H9 (cell line): ENCODE data around the gene IGF2. TPM values are rescaled to one million over a fixed set of nuclear protein-coding genes. Genes with fewer than 3 reads are reported as not detected.

Experiments
- DNase-seq: peaks from one replicate; pipeline ENCODE4 v3.0.0-alpha.2; 2017
- H2AFZ ChIP-seq: one replicate; pipeline ENCODE4 v1.6.1; 2013; ENCODE audit warnings: mild to moderate bottlenecking, low read length, control low read depth, moderate library complexity
- H2AK5ac ChIP-seq: 2 replicates; pipeline ENCODE4 v1.6.1; 2013; ENCODE audit warnings: low read length, control low read depth, mixed read lengths; ENCODE audit not compliant: insufficient read length
- H2BK120ac ChIP-seq: one replicate; pipeline ENCODE4 v1.6.1; 2013; ENCODE audit warnings: low read depth, mild to moderate bottlenecking, low read length, control low read depth, inconsistent platforms; ENCODE audit not compliant: poor library complexity, severe bottlenecking
- H2BK12ac ChIP-seq: 2 replicates; pipeline ENCODE4 v1.6.1; 2013; ENCODE audit warnings: low read length, control low read depth, mixed read lengths, low read depth; ENCODE audit not compliant: insufficient read length
- H2BK15ac ChIP-seq: 2 replicates; pipeline ENCODE4 v1.6.1; 2013; ENCODE audit warnings: low read depth, low read length, control low read depth
- H2BK20ac ChIP-seq: one replicate; pipeline ENCODE4 v1.6.1; 2013; ENCODE audit warnings: low read depth, mild to moderate bottlenecking, low read length, control low read depth, inconsistent platforms; ENCODE audit not compliant: poor library complexity, severe bottlenecking
- H2BK5ac ChIP-seq: 2 replicates; pipeline ENCODE4 v1.6.1; 2013; ENCODE audit warnings: low read length, control low read depth, mixed read lengths; ENCODE audit not compliant: insufficient read length
- H3K14ac ChIP-seq: 2 replicates; pipeline ENCODE4 v1.6.1; 2013; ENCODE audit warnings: low read length, control low read depth; ENCODE audit not compliant: insufficient read depth
- H3K18ac ChIP-seq: 2 replicates; pipeline ENCODE4 v1.6.1; 2013; ENCODE audit warnings: low read depth, mild to moderate bottlenecking, mixed read lengths, low read length, control low read depth; ENCODE audit not compliant: insufficient read length
- H3K23ac ChIP-seq: 2 replicates; pipeline ENCODE4 v1.6.1; 2013; ENCODE audit warnings: low read length, control low read depth, mixed read lengths, low read depth; ENCODE audit not compliant: insufficient read length
- H3K23me2 ChIP-seq: 2 replicates; pipeline ENCODE4 v1.6.1; 2013; ENCODE audit warnings: low read depth, mild to moderate bottlenecking, mixed read lengths, low read length, control low read depth; ENCODE audit not compliant: insufficient read length, poor library complexity, severe bottlenecking
- H3K27ac ChIP-seq: 2 replicates; pipeline ENCODE4 v1.5.1; 2013; ENCODE audit warnings: low read length, control low read depth, mixed read lengths, low read depth; ENCODE audit not compliant: insufficient read length
- H3K27me3 ChIP-seq: 2 replicates; pipeline ENCODE4 v1.6.1; 2013; ENCODE audit warnings: low read length, control low read depth, inconsistent platforms; ENCODE audit not compliant: insufficient read depth
- H3K4ac ChIP-seq: 2 replicates; pipeline ENCODE4 v1.6.1; 2013; ENCODE audit warnings: low read depth, mild to moderate bottlenecking, control low read depth, inconsistent platforms, low read length, moderate library complexity
- H3K4me1 ChIP-seq: 2 replicates; pipeline ENCODE4 v1.6.1; 2013; ENCODE audit warnings: low read length, control low read depth, inconsistent platforms; ENCODE audit not compliant: insufficient read depth
- H3K4me2 ChIP-seq: 2 replicates; pipeline ENCODE4 v1.6.1; 2013; ENCODE audit warnings: low read length, control low read depth, mixed read lengths; ENCODE audit not compliant: insufficient read length, insufficient read depth
- H3K56ac ChIP-seq: 2 replicates; pipeline ENCODE4 v1.6.1; 2013; ENCODE audit warnings: low read depth, mild to moderate bottlenecking, mixed read lengths, low read length, control low read depth; ENCODE audit not compliant: insufficient read length
- H3K79me1 ChIP-seq: 2 replicates; pipeline ENCODE4 v1.6.1; 2013; ENCODE audit warnings: low read depth, mild to moderate bottlenecking, moderate library complexity, low read length, control low read depth, inconsistent platforms; ENCODE audit not compliant: insufficient read depth, poor library complexity, severe bottlenecking
- H3K79me2 ChIP-seq: 2 replicates; pipeline ENCODE4 v1.6.1; 2013; ENCODE audit warnings: low read length, control low read depth, inconsistent platforms; ENCODE audit not compliant: insufficient read depth
- H3K9ac ChIP-seq: 2 replicates; pipeline ENCODE4 v1.6.1; 2013; ENCODE audit warnings: low read length, control low read depth, mixed read lengths; ENCODE audit not compliant: insufficient read length; ENCODE audit errors: extremely low read depth
- H3K9me3 ChIP-seq: one replicate; pipeline ENCODE4 v1.6.1; 2013; ENCODE audit warnings: low read depth, low read length, inconsistent platforms; ENCODE audit not compliant: control insufficient read depth
- H3T11ph ChIP-seq: one replicate; pipeline ENCODE4 v1.6.1; 2013; ENCODE audit warnings: mild to moderate bottlenecking, low read length, control low read depth, inconsistent platforms
- H4K20me1 ChIP-seq: one replicate; pipeline ENCODE4 v1.6.1; 2013; ENCODE audit not compliant: control insufficient read depth, insufficient read length, insufficient read depth
- H4K5ac ChIP-seq: 2 replicates; pipeline ENCODE4 v1.6.1; 2013; ENCODE audit warnings: low read depth, mild to moderate bottlenecking, mixed read lengths, low read length, control low read depth; ENCODE audit not compliant: insufficient read length
- H4K8ac ChIP-seq: replicated peaks from 2 replicates; pipeline ENCODE4 v1.6.1; 2013; ENCODE audit warnings: low read length, control low read depth, mixed read lengths, low read depth; ENCODE audit not compliant: insufficient read length
- H4K91ac ChIP-seq: 2 replicates; pipeline ENCODE4 v1.6.1; 2013; ENCODE audit warnings: low read depth, mild to moderate bottlenecking, moderate library complexity, mixed read lengths, low read length, control low read depth; ENCODE audit not compliant: insufficient read length
- H3K27ac Mint-ChIP-seq, 3 experiments: 2 replicates in 2 of 3; 3 replicates in 1 of 3; pipeline ENCODE4 v1.8.0; 2020 to 2021; ENCODE audit warnings: mixed read lengths in 3 of 3, mild to moderate bottlenecking in 1 of 3, moderate library complexity in 1 of 3
- H3K27me3 Mint-ChIP-seq: 2 replicates; pipeline ENCODE4 v1.8.0; 2021; ENCODE audit warnings: low read depth, mild to moderate bottlenecking, moderate library complexity, mixed read lengths
- H3K36me3 Mint-ChIP-seq, 3 experiments: 2 replicates in 2 of 3; 3 replicates in 1 of 3; pipeline ENCODE4 v1.8.0; 2020 to 2021; ENCODE audit warnings: low read depth in 3 of 3, mixed read lengths in 3 of 3; ENCODE audit not compliant: insufficient read depth in 1 of 3
- H3K4me1 Mint-ChIP-seq, 2 experiments: 2 replicates each; pipeline ENCODE4 v1.8.0; 2020; ENCODE audit warnings: mixed read lengths in 2 of 2
- H3K4me3 Mint-ChIP-seq, 2 experiments: 2 replicates in 1 of 2; 3 replicates in 1 of 2; pipeline ENCODE4 v1.8.0; 2020 to 2021; ENCODE audit warnings: mild to moderate bottlenecking in 2 of 2, mixed read lengths in 2 of 2, moderate library complexity in 1 of 2
- H3K9me3 Mint-ChIP-seq, 2 experiments: 2 replicates in 1 of 2; 3 replicates in 1 of 2; pipeline ENCODE4 v1.8.0; 2020; ENCODE audit warnings: mild to moderate bottlenecking in 2 of 2, mixed read lengths in 2 of 2, moderate library complexity in 1 of 2
- WGBS: extraction: QIAGEN DNeasy Blood & Tissue Kit; methylation state at CpG from one replicate; pipeline ENCODE4 v1.1.7; 2013; ENCODE audit warnings: missing lambda C conversion rate, low lambda C conversion rate, mixed read lengths; ENCODE audit not compliant: insufficient read length; ENCODE audit errors: extremely low coverage; 5-methylcytosine and 5-hydroxymethylcytosine counted together
- total RNA-seq: library from RNA; stranded (reverse); gene quantifications from 2 replicates; pipeline ENCODE4 v1.2.1, GENCODE V29; 2021
- TF ChIP-seq, protein P1 (sequence below): fragments of 200-600 bp; sonication (generic); conservative IDR thresholded peaks from 3 replicates; pipeline ENCODE4 v1.8.0; 2021; ENCODE audit warnings: antibody characterized with exemption, mild to moderate bottlenecking

The IGF2 gene
- total RNA-seq, 1 experiment from 2014 or later = 2.8 TPM

DNA sequence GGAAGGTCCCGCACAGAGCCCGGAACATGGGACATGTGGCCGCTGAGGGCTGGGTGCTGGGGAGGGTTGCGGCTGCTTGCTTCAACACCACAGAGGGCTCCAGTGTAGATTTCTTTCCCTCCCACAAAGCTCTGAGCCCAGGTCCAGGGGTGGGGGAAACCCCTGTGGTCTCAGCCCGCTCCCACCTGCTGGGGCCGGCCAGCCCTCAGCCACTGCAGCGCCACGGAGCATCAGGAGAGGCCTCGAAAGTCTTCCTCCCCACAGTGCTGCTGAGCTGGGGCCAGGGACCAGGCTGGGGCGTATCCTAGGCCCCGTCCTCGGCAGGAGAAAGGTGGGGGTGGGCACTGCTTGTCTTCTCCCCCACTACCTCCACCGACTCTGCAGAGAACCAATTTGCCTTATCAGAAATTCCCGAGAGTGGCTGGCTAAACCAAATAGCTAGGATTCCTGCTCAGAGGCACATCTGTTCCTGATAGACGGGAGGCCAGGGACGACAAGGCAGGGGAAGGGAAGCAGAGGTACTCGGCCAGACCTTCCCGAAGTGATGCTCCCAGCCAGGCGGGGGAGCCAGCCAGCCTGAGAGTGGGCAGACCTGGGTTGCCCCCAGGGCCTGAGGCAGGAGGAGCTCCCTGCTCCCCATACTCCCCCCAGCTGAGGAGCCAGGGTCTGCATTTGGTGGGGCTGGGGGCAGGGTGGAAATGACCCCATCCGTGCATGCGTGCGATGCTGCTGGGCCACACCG is 18.7 kb downstream of the IGF2 start:
- no peaks in the 10 kb centered on the region for H3K79me1 ChIP-seq
- no peak overlapping the region for H2AFZ ChIP-seq
- no peak overlapping the region for H2BK20ac ChIP-seq
- no peaks in the 10 kb centered on the region for H3K23me2 ChIP-seq
- H3K79me2 ChIP-seq = no peaks in the 10 kb centered on the region
- H3K36me3 Mint-ChIP-seq = peaks cover 0 to 13% (median 10%) of the 10 kb centered on the region in 3 experiments; a peak in 6 of 7 replicates
- no peak overlapping the region for H4K5ac ChIP-seq
- H4K8ac ChIP-seq = no peak overlapping the region
- no peak overlapping the region for H3K14ac ChIP-seq
- peak overlapping the region; percentile 18 for H3K56ac ChIP-seq
- peaks cover 68% of the 10 kb centered on the region for H3K27me3 Mint-ChIP-seq
- no peak overlapping the region for H2BK12ac ChIP-seq
- WGBS = no CpG with 5 or more reads among the region's 23 CpGs
- TF ChIP-seq, protein P1, sequence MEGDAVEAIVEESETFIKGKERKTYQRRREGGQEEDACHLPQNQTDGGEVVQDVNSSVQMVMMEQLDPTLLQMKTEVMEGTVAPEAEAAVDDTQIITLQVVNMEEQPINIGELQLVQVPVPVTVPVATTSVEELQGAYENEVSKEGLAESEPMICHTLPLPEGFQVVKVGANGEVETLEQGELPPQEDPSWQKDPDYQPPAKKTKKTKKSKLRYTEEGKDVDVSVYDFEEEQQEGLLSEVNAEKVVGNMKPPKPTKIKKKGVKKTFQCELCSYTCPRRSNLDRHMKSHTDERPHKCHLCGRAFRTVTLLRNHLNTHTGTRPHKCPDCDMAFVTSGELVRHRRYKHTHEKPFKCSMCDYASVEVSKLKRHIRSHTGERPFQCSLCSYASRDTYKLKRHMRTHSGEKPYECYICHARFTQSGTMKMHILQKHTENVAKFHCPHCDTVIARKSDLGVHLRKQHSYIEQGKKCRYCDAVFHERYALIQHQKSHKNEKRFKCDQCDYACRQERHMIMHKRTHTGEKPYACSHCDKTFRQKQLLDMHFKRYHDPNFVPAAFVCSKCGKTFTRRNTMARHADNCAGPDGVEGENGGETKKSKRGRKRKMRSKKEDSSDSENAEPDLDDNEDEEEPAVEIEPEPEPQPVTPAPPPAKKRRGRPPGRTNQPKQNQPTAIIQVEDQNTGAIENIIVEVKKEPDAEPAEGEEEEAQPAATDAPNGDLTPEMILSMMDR = no peak; the same call in 2 of the 3 replicates
- no peak overlapping the region for H3K4me2 ChIP-seq
- H4K91ac ChIP-seq = no peak overlapping the region
- H3K4me1 ChIP-seq = no peaks in the 10 kb centered on the region
- no peak overlapping the region for H3T11ph ChIP-seq
- no peaks in the 10 kb centered on the region for H3K27me3 ChIP-seq
- H2BK120ac ChIP-seq = no peak overlapping the region
- H3K9me3 ChIP-seq = no peaks in the 10 kb centered on the region
- DNase-seq = no peak
- H2AK5ac ChIP-seq = no peak overlapping the region
- no peak overlapping the region for H3K9ac ChIP-seq
- no peak overlapping the region for H2BK15ac ChIP-seq
- no peak overlapping the region for H3K4ac ChIP-seq
- peaks cover 21 to 24% of the 10 kb centered on the region in 2 experiments for H3K9me3 Mint-ChIP-seq
- H3K4me3 Mint-ChIP-seq = no peak overlapping the region
- H3K27ac ChIP-seq = no peak overlapping the region
- H3K23ac ChIP-seq = no peak overlapping the region
- H4K20me1 ChIP-seq = no peaks in the 10 kb centered on the region
- no peak overlapping the region for H3K27ac Mint-ChIP-seq
- H3K4me1 Mint-ChIP-seq = peaks cover 0 to 11% of the 10 kb centered on the region in 2 experiments; a peak in 2 of 4 replicates
- H2BK5ac ChIP-seq = no peak overlapping the region
- H3K18ac ChIP-seq = no peak overlapping the region
